H9 (cell line): Measurements from ENCODE around the gene MTFP1. TPM values are rescaled to one million over a fixed set of nuclear protein-coding genes. Genes with fewer than 3 reads are reported as not detected.

Experiments
- DNase-seq: peaks from one replicate; pipeline ENCODE4 v3.0.0-alpha.2; 2017
- H2AFZ ChIP-seq: one replicate; pipeline ENCODE4 v1.6.1; 2013; ENCODE audit warnings: mild to moderate bottlenecking, low read length, control low read depth, moderate library complexity
- H2AK5ac ChIP-seq: 2 replicates; pipeline ENCODE4 v1.6.1; 2013; ENCODE audit warnings: low read length, control low read depth, mixed read lengths; ENCODE audit not compliant: insufficient read length
- H2BK120ac ChIP-seq: one replicate; pipeline ENCODE4 v1.6.1; 2013; ENCODE audit warnings: low read depth, mild to moderate bottlenecking, low read length, control low read depth, inconsistent platforms; ENCODE audit not compliant: poor library complexity, severe bottlenecking
- H2BK12ac ChIP-seq: 2 replicates; pipeline ENCODE4 v1.6.1; 2013; ENCODE audit warnings: low read length, control low read depth, mixed read lengths, low read depth; ENCODE audit not compliant: insufficient read length
- H2BK15ac ChIP-seq: 2 replicates; pipeline ENCODE4 v1.6.1; 2013; ENCODE audit warnings: low read depth, low read length, control low read depth
- H2BK20ac ChIP-seq: one replicate; pipeline ENCODE4 v1.6.1; 2013; ENCODE audit warnings: low read depth, mild to moderate bottlenecking, low read length, control low read depth, inconsistent platforms; ENCODE audit not compliant: poor library complexity, severe bottlenecking
- H2BK5ac ChIP-seq: 2 replicates; pipeline ENCODE4 v1.6.1; 2013; ENCODE audit warnings: low read length, control low read depth, mixed read lengths; ENCODE audit not compliant: insufficient read length
- H3K14ac ChIP-seq: 2 replicates; pipeline ENCODE4 v1.6.1; 2013; ENCODE audit warnings: low read length, control low read depth; ENCODE audit not compliant: insufficient read depth
- H3K18ac ChIP-seq: 2 replicates; pipeline ENCODE4 v1.6.1; 2013; ENCODE audit warnings: low read depth, mild to moderate bottlenecking, mixed read lengths, low read length, control low read depth; ENCODE audit not compliant: insufficient read length
- H3K23ac ChIP-seq: 2 replicates; pipeline ENCODE4 v1.6.1; 2013; ENCODE audit warnings: low read length, control low read depth, mixed read lengths, low read depth; ENCODE audit not compliant: insufficient read length
- H3K23me2 ChIP-seq: 2 replicates; pipeline ENCODE4 v1.6.1; 2013; ENCODE audit warnings: low read depth, mild to moderate bottlenecking, mixed read lengths, low read length, control low read depth; ENCODE audit not compliant: insufficient read length, poor library complexity, severe bottlenecking
- H3K27ac ChIP-seq: 2 replicates; pipeline ENCODE4 v1.5.1; 2013; ENCODE audit warnings: low read length, control low read depth, mixed read lengths, low read depth; ENCODE audit not compliant: insufficient read length
- H3K27me3 ChIP-seq: 2 replicates; pipeline ENCODE4 v1.6.1; 2013; ENCODE audit warnings: low read length, control low read depth, inconsistent platforms; ENCODE audit not compliant: insufficient read depth
- H3K4ac ChIP-seq: 2 replicates; pipeline ENCODE4 v1.6.1; 2013; ENCODE audit warnings: low read depth, mild to moderate bottlenecking, control low read depth, inconsistent platforms, low read length, moderate library complexity
- H3K4me1 ChIP-seq: 2 replicates; pipeline ENCODE4 v1.6.1; 2013; ENCODE audit warnings: low read length, control low read depth, inconsistent platforms; ENCODE audit not compliant: insufficient read depth
- H3K4me2 ChIP-seq: 2 replicates; pipeline ENCODE4 v1.6.1; 2013; ENCODE audit warnings: low read length, control low read depth, mixed read lengths; ENCODE audit not compliant: insufficient read length, insufficient read depth
- H3K56ac ChIP-seq: 2 replicates; pipeline ENCODE4 v1.6.1; 2013; ENCODE audit warnings: low read depth, mild to moderate bottlenecking, mixed read lengths, low read length, control low read depth; ENCODE audit not compliant: insufficient read length
- H3K79me1 ChIP-seq: 2 replicates; pipeline ENCODE4 v1.6.1; 2013; ENCODE audit warnings: low read depth, mild to moderate bottlenecking, moderate library complexity, low read length, control low read depth, inconsistent platforms; ENCODE audit not compliant: insufficient read depth, poor library complexity, severe bottlenecking
- H3K79me2 ChIP-seq: 2 replicates; pipeline ENCODE4 v1.6.1; 2013; ENCODE audit warnings: low read length, control low read depth, inconsistent platforms; ENCODE audit not compliant: insufficient read depth
- H3K9ac ChIP-seq: 2 replicates; pipeline ENCODE4 v1.6.1; 2013; ENCODE audit warnings: low read length, control low read depth, mixed read lengths; ENCODE audit not compliant: insufficient read length; ENCODE audit errors: extremely low read depth
- H3K9me3 ChIP-seq: one replicate; pipeline ENCODE4 v1.6.1; 2013; ENCODE audit warnings: low read depth, low read length, inconsistent platforms; ENCODE audit not compliant: control insufficient read depth
- H3T11ph ChIP-seq: one replicate; pipeline ENCODE4 v1.6.1; 2013; ENCODE audit warnings: mild to moderate bottlenecking, low read length, control low read depth, inconsistent platforms
- H4K20me1 ChIP-seq: one replicate; pipeline ENCODE4 v1.6.1; 2013; ENCODE audit not compliant: control insufficient read depth, insufficient read length, insufficient read depth
- H4K5ac ChIP-seq: 2 replicates; pipeline ENCODE4 v1.6.1; 2013; ENCODE audit warnings: low read depth, mild to moderate bottlenecking, mixed read lengths, low read length, control low read depth; ENCODE audit not compliant: insufficient read length
- H4K8ac ChIP-seq: replicated peaks from 2 replicates; pipeline ENCODE4 v1.6.1; 2013; ENCODE audit warnings: low read length, control low read depth, mixed read lengths, low read depth; ENCODE audit not compliant: insufficient read length
- H4K91ac ChIP-seq: 2 replicates; pipeline ENCODE4 v1.6.1; 2013; ENCODE audit warnings: low read depth, mild to moderate bottlenecking, moderate library complexity, mixed read lengths, low read length, control low read depth; ENCODE audit not compliant: insufficient read length
- H3K27ac Mint-ChIP-seq, 3 experiments: 2 replicates in 2 of 3; 3 replicates in 1 of 3; pipeline ENCODE4 v1.8.0; 2020 to 2021; ENCODE audit warnings: mixed read lengths in 3 of 3, mild to moderate bottlenecking in 1 of 3, moderate library complexity in 1 of 3
- H3K27me3 Mint-ChIP-seq: 2 replicates; pipeline ENCODE4 v1.8.0; 2021; ENCODE audit warnings: low read depth, mild to moderate bottlenecking, moderate library complexity, mixed read lengths
- H3K36me3 Mint-ChIP-seq, 3 experiments: 2 replicates in 2 of 3; 3 replicates in 1 of 3; pipeline ENCODE4 v1.8.0; 2020 to 2021; ENCODE audit warnings: low read depth in 3 of 3, mixed read lengths in 3 of 3; ENCODE audit not compliant: insufficient read depth in 1 of 3
- H3K4me1 Mint-ChIP-seq, 2 experiments: 2 replicates each; pipeline ENCODE4 v1.8.0; 2020; ENCODE audit warnings: mixed read lengths in 2 of 2
- H3K4me3 Mint-ChIP-seq, 2 experiments: 2 replicates in 1 of 2; 3 replicates in 1 of 2; pipeline ENCODE4 v1.8.0; 2020 to 2021; ENCODE audit warnings: mild to moderate bottlenecking in 2 of 2, mixed read lengths in 2 of 2, moderate library complexity in 1 of 2
- H3K9me3 Mint-ChIP-seq, 2 experiments: 2 replicates in 1 of 2; 3 replicates in 1 of 2; pipeline ENCODE4 v1.8.0; 2020; ENCODE audit warnings: mild to moderate bottlenecking in 2 of 2, mixed read lengths in 2 of 2, moderate library complexity in 1 of 2
- WGBS: extraction: QIAGEN DNeasy Blood & Tissue Kit; methylation state at CpG from one replicate; pipeline ENCODE4 v1.1.7; 2013; ENCODE audit warnings: missing lambda C conversion rate, low lambda C conversion rate, mixed read lengths; ENCODE audit not compliant: insufficient read length; ENCODE audit errors: extremely low coverage; 5-methylcytosine and 5-hydroxymethylcytosine counted together
- total RNA-seq: library from RNA; stranded (reverse); gene quantifications from 2 replicates; pipeline ENCODE4 v1.2.1, GENCODE V29; 2021
- TF ChIP-seq, protein P1 (sequence below): fragments of 200-600 bp; sonication (generic); conservative IDR thresholded peaks from 3 replicates; pipeline ENCODE4 v1.8.0; 2021; ENCODE audit warnings: antibody characterized with exemption, mild to moderate bottlenecking

Gene MTFP1
- total RNA-seq, 1 experiment from 2014 or later: 46.8 TPM

DNA sequence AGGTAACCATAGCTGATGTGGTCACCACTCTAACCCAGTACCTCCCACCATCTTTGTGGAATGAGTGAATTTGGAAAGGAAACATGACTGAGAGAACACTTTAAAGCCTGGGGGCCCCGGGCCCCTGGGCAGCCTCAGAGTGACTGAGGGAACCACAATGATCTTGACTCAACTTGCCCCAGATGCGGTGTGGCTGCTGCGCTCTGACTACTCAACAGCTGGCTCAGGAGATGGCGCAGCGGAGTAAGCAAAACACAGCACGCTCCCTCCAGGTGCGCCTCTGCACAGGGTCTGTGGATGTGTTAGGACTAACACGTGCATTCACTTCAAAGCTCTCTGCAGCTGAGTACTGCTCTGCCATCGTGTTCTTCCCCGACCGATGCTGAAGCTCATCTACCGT is 44.3 kb upstream of the MTFP1 start:
- H3K18ac ChIP-seq: no peak overlapping the region
- H3K79me2 ChIP-seq: no peaks in the 10 kb centered on the region
- no peak overlapping the region for H3T11ph ChIP-seq
- no peak overlapping the region for H3K56ac ChIP-seq
- H4K5ac ChIP-seq: no peak overlapping the region
- H3K4me1 ChIP-seq: no peaks in the 10 kb centered on the region
- no peak overlapping the region for H2BK20ac ChIP-seq
- peaks cover 2 to 38% (median 33%) of the 10 kb centered on the region in 3 experiments; a peak in 6 of 7 replicates for H3K36me3 Mint-ChIP-seq
- no peak overlapping the region for H4K91ac ChIP-seq
- H3K14ac ChIP-seq: no peak overlapping the region
- H3K23me2 ChIP-seq: no peaks in the 10 kb centered on the region
- no peak overlapping the region for H3K4ac ChIP-seq
- H3K9ac ChIP-seq: no peak overlapping the region
- H3K23ac ChIP-seq: no peak overlapping the region
- peaks cover 2% of the 10 kb centered on the region in 2 experiments for H3K4me1 Mint-ChIP-seq
- no peak overlapping the region for H3K4me2 ChIP-seq
- H3K27me3 ChIP-seq: no peaks in the 10 kb centered on the region
- H2AFZ ChIP-seq: no peak overlapping the region
- H2BK12ac ChIP-seq: no peak overlapping the region
- no peak overlapping the region for H3K27ac Mint-ChIP-seq
- no peaks in the 10 kb centered on the region for H3K79me1 ChIP-seq
- no peak overlapping the region for H2AK5ac ChIP-seq
- H3K9me3 ChIP-seq: no peaks in the 10 kb centered on the region
- H3K27me3 Mint-ChIP-seq: peaks cover 2% of the 10 kb centered on the region; the same call in 1 of the 2 replicates
- H2BK120ac ChIP-seq: no peak overlapping the region
- H3K4me3 Mint-ChIP-seq: no peak overlapping the region
- H2BK5ac ChIP-seq: no peak overlapping the region
- TF ChIP-seq, protein P1, sequence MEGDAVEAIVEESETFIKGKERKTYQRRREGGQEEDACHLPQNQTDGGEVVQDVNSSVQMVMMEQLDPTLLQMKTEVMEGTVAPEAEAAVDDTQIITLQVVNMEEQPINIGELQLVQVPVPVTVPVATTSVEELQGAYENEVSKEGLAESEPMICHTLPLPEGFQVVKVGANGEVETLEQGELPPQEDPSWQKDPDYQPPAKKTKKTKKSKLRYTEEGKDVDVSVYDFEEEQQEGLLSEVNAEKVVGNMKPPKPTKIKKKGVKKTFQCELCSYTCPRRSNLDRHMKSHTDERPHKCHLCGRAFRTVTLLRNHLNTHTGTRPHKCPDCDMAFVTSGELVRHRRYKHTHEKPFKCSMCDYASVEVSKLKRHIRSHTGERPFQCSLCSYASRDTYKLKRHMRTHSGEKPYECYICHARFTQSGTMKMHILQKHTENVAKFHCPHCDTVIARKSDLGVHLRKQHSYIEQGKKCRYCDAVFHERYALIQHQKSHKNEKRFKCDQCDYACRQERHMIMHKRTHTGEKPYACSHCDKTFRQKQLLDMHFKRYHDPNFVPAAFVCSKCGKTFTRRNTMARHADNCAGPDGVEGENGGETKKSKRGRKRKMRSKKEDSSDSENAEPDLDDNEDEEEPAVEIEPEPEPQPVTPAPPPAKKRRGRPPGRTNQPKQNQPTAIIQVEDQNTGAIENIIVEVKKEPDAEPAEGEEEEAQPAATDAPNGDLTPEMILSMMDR: no peak
- no peaks in the 10 kb centered on the region for H3K9me3 Mint-ChIP-seq
- WGBS: no CpG with 5 or more reads among the region's 12 CpGs
- no peak for DNase-seq
- no peak overlapping the region for H2BK15ac ChIP-seq
- no peak overlapping the region for H3K27ac ChIP-seq
- H4K8ac ChIP-seq: no peak overlapping the region
- H4K20me1 ChIP-seq: no peaks in the 10 kb centered on the region
